ENCODE measurements around the gene EBF3.

Gene EBF3

DNA sequence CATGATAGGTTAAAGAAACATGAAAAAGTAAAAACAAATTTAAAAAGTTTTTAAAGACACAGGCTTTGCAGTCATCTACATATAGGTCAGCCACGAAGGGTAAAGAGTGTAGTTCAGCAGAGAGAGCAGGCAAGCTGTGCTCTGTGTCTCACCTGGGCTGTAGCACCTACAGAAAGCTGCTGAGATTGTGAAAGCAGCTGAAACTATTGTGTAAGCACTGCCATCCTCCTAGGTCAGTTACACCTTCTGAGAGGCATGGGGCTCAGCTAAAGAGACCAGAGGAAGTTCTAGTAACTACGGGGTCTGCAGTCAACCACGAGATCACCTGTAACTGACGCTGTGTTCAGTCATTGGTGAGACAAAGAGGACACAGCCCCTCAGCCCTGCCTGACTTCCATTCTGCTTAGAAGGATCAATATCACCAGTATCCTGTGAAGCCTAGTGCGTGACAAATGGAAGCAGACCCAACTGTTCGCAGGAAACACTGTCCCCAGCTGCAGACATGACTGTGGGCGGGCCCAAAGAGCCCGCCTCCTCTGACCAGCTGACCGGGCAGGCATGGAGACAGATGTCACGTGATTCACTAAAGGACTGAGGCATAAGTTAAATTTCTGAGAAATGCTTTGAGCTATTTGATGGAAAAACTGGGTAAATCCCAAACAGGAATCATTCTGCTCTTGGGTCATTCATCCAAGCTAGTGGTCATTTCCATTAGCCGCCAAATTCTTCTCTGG lies 87.9 kb downstream of the EBF3 start:
- no peak for DNase-seq (ENCODE audit: low read depth in 1 of 2, low spot score in 1 of 2)

DNA sequence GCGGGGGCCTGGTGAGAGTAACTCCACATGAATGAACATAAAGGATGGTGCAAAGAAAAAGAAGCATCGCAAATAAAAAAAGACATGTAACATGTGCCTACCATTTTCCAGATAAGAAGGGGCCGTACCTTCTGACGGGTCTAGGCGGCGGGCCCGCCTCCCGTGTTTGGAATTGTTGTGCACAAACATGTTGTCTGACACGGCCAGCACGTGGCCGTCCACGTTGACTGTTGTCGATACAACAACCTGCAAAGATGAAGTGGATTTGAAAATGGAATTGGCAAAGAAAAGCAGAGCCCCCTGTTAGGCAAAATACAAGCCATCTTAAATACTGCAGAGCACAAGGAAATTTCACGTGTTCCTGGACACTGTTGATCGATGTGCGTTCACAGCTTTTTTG lies 90.7 kb downstream of the EBF3 start:
- no peak for DNase-seq (ENCODE audit: low read depth in 1 of 2, low spot score in 1 of 2)

DNA sequence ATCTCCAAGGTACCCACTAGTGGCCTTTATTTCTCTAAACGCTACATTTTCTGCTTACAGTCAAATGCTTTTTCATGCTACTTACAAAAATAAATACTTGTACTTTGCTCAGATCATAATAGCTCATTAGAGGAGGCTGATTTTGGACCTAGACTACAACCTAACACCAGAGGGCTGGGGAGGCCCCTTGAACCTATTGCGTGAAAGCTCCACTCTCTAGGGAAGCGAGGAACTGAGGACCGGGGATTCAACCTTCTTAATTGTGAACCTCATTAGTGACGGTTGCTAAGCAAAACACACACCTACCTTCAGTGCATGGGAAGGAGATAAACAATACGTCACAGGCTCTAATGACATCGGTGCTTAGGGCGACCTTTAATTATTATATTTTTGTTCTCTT lies 92.1 kb downstream of the EBF3 start:
- no peak for DNase-seq (ENCODE audit: low read depth in 1 of 2, low spot score in 1 of 2)

DNA sequence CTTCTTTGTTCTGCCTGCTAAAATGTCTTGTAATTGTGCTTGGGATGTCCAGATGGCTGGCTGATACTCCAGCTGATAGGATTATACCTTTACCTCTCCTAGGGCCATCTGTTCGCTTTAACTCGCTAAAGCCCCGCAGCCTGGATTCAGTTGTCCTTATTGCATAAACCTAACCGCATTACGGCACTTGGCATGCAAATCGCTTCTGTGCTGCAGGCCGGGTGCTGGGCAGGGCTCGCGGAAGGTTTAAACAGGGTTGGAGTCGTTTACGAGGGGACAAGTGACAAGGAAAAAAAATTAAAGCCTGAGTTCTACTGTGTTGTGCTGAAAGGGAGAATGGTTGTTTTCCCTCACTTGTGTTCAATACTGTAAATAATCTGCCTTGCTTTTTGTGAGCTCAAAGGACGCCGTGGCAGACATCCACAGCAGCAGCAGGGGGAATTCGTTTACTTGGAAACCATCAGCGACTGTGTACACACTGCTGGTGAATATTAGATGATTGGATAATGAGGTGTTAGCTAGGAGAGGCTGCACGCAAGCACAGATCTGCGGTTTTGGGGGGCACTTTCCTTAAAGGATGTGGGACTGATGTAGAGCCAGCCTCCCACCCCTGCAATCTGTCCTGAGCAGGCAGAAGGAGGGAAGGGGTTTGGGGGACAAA lies 93.0 kb downstream of the EBF3 start:
- DNase-seq (ENCODE audit: low read depth in 1 of 2, low spot score in 1 of 2) = no peak

DNA sequence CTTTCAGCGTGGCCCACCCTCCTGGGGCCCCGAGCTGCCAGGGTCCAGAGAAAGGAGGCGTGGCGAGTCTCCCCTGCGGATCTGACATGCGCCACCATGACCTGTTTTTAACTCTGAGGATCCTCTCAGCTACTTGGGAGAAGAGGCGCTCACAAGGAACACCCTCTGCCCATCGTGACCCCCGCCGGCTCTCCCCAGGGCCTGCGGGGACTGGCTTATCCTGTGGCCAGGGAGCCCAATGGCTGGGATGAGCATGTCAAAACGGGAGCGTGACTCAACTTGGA lies 93.7 kb downstream of the EBF3 start:
- DNase-seq (ENCODE audit: low read depth in 1 of 2, low spot score in 1 of 2) = no peak

DNA sequence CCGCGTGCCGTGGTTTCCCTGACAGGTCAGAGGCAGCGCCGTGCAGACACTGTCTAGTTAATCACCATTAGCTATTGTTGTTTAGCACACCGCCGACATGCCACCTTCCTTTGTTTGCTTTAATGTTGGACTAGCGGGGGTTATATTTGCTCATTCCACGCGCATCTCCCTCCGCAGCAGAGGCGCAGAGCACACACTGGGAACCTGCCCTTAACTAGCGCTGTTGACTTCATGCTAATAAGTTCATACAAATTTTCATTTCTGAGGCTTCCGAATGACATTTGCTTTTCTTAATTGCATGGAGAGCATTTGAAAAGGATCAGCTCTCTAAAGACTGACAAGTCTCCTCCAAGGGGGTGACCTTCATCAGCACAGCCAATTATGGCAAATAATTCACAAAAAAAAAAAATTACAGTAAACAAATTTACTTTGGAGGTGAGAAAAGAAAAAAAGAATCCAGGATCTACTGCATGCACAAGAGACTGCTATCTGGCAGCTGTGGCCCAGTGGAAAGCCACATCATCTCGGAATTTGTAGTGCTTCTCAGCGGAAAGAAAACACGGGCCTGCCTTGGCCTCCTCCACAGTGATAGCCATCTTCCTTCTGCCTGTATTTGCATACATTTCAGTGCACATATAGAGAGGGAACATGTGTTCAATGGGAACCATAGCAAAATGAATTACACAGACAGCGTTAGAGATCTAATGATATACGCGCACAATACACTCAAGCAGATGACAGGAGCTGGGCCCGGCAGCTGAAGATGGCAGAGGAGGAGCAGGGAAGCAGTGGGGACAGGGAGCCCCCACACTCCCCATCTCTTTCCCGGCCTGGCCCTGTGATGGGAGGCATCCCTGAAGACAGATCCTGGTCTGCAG lies 94.2 kb downstream of the EBF3 start:
- DNase-seq (ENCODE audit: low read depth in 1 of 2, low spot score in 1 of 2) = no peak

DNA sequence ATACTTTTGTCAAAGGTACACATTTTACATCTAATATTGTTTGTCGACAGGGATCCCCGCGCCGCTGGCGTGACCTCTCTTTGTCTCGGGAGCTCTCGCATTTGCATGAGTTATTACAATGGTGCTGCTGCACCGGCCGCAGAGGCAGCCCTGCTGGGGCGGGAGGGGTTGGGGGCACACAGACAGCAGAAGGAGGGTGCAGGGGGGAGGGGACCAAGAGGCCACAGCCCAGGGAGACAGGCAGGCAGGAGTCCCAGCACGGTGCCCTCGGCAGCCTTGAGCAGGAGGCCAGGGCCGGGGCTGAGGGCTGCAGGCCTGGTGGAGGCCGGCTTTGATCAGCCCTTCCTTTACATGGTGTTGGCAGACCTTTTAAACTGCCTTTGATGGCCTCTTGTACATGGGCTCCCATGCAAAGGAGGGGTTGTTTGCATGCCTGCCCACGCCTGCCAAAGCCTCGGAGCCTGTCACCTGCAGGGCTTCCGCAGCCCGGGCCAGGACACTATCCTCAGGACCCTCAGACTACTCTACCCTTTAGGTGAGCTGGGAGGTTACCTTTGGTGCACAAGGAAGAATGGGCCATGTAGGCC lies 95.5 kb downstream of the EBF3 start:
- DNase-seq (ENCODE audit: low read depth in 1 of 2, low spot score in 1 of 2) = no peak

DNA sequence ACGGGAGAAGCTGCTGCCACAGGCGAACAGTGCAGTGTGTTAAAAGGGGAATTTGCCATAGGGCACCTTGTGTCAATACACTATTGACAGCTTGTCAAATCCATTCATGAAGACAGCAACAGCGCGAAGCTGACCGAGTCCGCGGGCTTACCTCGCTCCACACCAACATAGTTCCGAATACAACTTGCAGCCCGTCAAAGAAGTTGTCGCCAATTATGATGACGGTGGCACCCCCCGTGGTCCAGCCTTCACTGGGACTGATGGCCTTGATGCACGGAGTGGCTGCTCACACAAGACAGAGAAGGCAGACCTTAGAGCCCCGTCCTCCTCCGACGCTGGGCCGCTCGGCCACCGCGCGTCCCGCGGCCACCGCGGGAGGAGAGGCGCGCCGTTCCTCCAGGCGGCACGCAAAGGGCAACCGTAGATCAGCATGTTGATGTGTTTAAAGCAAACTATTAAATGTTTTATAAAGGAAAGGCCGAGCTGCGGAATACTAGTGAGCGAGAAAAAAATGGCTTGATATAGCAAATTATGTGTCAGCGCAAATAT lies 96.4 kb downstream of the EBF3 start:
- DNase-seq (ENCODE audit: low read depth in 1 of 2, low spot score in 1 of 2) = no peak

DNA sequence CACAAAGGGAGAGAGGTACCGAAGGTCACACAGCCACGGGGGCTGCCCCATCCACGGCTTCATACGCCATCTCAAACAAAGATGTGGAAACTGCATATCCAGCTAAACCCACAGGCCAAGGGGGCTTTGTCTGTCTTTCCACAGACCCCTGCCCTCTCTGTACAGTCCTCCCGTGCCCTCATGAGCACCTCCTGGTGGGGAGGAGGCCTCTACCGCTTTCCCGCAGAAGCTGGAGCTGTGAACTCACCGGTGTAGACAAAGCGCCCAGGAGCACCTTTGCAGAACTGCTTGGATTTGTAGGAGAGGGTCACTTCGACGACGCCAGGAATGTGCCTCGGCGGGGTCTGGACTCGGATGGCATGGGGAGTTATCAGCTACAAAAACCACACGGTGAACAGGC lies 97.2 kb downstream of the EBF3 start:
- no peak for DNase-seq (ENCODE audit: low read depth in 1 of 2, low spot score in 1 of 2)

DNA sequence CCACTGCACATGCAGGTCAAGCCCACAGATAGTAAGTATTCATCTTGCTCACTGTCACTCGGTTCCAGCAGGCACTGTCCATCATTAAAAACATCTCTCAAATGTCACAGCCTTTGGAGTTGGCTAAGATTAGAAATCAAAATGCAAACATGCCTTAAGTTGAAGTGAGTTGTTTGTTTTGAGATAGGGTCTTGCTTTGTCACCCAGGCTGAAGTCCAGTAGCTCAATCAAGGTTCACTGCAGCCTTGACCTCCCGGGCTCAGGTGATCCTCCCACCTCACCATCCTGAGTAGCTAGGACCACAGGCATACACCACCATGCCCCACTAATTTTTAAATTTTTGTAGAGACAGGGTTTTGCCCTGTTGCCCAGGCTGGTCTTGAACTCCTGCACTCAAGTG lies 98.1 kb downstream of the EBF3 start:
- DNase-seq (ENCODE audit: low read depth in 1 of 2, low spot score in 1 of 2) = no peak

DNA sequence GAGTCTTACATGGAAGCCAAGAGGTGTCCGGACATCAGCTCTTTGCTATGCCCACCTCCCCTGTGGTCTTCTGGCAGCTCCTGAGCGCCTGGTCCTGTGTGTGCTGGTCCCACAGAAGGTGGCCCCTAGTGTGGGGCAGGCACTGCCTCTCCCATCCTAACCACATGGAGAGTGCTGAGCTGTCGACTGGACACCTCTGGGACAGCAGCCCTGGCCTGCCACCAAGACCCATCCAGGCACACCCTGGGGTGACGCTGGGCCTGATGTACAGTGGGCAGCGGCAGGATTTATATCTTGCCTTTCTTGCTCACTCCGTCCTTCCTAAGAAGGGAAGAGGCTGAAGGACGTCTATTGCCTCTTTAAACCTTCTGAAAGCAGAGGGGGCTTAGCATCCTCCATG lies 98.7 kb downstream of the EBF3 start:
- no peak for DNase-seq (ENCODE audit: low read depth in 1 of 2, low spot score in 1 of 2)

DNA sequence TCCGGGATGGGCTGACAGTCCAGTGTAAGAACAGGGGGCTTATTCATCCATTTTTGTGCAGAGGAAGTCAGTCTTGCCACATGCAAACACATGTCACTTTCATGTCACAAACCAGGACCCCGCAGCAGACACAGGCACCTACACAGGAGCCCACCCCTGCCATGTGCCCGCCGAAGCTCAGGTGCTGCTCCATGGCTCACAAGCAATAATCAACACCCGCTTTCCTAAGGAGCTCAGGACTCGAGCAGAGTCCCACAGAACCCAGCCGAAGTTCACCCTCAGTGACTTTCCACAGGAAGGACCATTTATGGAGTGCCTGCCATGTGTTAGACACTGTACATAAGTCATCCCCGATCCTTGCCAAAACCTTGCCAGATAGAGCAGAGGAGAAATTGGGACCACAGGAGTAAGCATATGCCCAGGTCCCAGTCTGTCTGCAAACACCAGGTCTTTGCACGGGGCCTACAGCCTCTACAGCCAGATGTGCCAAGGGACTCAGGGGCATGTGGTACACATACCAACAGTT lies 99.4 kb downstream of the EBF3 start:
- no peak for DNase-seq (ENCODE audit: low read depth in 1 of 2, low spot score in 1 of 2)

DNA sequence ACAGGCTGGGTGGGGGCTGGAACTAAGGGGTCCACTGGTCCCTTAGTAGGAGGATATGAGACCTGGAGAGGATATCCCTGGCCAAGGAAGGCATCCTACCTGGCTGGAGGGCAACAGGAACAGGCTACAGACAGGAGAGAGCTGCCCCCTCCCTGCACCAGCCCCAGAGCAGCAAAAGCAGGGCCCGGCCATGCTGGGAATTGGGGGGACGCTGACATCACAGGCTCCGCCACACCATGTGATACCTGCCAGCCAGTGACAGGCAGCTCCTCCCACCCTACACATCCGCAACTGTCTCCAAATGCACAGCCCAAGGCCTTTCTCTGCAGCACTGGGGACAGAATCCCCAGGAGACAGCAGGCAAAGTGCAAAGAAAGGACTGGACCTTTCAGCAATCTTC lies 100.0 kb downstream of the EBF3 start:
- no peak for DNase-seq (ENCODE audit: low read depth in 1 of 2, low spot score in 1 of 2)

DNA sequence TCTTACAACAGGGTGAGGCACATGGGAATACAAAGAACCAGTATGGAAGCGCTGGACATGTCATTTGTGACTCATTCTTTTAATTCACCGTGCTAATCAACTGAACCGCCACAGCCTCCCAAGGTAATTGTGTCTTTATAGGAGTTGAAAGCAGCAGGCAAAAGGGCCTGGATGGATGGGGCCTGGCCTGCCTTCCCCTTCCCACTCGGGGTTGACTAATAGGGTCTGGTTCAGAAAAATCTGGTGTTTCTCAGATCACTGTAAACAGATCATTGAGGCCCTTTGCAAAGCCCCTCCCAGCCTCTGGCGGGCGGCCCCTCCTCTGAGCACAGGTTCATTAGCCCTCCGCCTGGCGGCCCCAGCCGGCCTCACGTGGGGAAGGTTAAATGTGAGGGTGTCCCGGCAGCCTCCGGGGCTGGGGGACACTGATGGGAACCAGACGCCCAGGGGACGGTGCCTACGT lies 100.8 kb downstream of the EBF3 start:
- DNase-seq (ENCODE audit: low read depth in 1 of 2, low spot score in 1 of 2) = no peak

DNA sequence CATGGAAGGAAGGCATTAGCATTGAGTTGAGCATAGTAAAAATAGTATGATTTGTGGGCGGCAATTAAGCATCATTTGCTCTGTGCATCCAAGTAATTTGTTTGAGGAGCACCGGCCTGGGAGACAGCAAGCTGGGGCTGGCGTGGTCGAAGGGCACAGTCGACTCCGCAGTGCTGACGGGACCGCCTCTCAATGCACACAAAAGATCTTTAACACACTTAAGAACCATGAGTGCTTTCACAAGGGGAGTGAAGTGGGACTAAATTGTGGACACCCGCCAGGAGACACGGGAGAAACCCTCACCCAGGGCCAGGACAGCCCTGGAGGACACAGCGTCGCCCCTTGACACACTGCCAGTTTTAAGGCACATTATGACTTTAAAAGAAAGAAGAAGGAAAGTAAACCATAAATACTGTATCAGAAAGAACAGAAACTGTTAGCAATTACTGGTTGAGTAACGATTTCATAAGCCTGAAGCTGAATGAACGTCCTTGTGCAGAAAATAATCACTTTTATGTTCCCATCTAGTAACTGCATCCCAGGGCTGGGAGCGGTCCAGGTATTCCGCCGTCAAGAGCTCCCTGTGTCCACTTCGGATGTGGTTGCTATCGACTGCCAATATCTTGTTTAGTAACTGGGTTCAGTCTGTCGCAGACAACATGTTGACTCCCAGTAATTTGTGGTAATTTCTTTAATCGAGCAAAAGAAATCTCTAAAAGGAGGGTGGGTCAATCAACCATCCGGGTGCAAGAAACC lies 102.1 kb downstream of the EBF3 start:
- no peak for DNase-seq (ENCODE audit: low read depth in 1 of 2, low spot score in 1 of 2)

DNA sequence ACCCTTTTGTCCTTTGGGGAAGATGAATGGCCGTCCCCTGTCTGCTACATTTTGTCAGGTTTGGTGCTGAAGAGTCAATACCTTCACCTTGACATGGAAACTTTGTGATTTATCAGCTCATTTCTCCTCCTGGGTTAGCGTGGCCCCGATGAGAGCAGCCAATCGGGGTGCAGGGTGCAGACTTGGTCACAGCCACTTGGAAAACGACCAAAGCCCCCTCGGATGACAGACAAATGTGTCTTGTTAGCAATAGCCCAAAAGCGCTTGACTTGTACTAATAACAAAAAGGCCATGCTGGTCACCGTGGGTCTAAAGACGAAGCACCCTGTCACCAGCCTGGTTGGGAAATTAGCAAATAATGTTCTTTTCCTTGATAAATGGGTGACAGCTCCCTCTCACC lies 103.7 kb downstream of the EBF3 start:
- no peak for DNase-seq (ENCODE audit: low read depth in 1 of 2, low spot score in 1 of 2)

DNA sequence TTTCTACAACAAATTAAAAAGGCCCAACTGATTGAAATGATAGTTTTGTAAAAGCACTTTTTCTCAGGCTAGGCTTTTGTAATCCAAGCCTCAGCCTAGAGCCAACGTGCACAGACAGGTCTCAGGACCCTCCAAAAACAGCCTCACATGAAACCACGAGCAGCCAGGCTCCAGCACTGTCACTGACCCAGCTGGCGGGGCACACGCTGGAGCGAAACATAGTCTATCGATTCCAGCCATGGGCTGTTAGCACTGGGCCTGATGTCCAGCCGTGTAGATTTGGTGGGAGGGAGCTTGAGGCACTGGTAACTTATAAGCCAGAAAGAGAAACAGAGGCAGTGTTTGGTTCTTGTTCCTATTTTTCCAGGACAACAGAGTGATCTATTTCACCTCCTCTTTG lies 104.5 kb downstream of the EBF3 start:
- DNase-seq (ENCODE audit: low read depth in 1 of 2, low spot score in 1 of 2) = no peak

DNA sequence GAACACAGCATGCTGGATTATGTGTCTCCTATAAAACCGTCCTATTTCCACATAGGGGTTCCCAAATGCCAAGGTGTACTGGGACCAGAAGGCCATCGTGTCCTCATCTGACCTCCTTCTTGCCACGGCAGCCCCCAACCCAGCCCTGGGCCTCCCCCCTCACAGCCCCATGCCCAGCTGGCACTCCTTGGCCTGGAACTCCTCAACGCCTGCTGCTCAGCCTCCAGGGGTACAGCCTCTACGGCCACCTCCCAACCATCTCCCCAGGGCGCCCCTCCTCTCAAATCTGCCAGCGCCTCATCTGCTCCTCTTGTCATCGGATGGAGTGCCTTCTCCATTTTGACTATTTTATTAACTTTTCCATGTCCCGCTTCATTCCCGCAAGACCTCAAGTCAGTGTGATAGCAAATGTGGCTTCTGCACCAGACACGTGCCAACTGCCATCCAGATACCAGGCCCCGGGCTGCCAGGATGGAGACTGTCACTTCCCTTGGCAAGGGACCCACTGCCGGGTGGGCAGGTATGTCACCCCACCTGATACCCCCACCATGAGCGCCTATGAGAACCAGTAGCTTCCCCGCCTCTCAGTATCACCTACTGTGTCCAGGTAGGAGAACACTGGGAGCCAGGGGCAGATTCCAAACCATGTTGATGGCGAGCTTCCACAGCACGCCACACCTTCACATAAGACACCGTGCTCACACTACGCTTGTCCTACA lies 106.7 kb downstream of the EBF3 start:
- DNase-seq (ENCODE audit: low read depth in 1 of 2, low spot score in 1 of 2) = no peak

DNA sequence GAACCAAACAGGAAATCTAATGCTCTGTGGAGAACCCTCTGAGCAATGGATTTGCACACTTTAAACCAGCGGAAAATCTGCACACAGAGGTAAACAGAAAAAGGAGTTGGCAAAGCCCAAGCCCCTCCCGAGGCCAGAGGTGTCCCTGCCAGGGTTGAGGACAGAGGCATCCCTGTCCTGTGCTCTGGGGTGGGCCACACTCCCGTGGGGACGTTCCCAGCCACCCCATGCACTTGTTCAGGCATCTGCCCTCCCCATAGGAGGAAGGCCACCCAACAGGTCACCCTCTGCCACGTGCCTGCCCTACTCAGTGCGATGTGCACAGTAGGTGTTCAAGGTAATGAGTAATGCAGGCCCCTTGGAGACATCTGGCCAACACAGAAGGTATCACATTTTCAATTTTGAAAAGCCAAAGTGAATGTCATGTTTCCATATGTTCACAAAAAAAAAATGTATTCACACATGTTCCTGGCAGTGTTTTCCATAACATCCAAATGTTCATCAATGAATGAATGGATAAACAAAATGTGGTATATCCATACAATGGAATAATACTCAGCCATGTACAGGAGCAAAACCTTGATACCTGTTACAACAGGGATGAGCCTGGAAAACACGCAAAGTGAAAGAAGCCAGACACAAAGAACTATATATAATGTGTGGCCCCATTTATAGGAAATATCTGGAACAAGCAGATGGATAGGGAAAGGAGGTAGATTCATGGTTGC lies 108.1 kb downstream of the EBF3 start:
- DNase-seq (ENCODE audit: low read depth in 1 of 2, low spot score in 1 of 2) = no peak
